ENCODE data around the gene IFNG.

DNA sequence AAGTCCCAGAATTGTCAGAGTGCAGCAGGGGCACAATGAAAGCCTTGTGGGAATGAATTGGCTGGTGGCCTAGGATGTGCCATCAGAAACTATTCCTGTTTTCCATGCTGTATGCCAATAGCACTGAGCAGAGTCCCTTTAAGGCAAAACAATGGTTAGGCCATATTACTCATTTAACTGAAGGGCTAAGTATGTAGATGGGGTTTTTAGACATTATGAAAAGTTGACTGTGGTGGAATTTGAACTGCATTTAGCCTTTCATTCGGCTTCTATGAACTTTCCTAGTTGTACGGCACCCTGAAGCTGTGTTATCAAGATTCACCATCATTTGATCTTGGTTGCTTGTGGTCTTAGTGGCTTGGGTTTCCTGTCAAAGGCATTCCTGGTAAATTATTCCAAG lies 41.3 kb upstream of the IFNG start:
- TF ChIP-seq EP300 (IDR thresholded peaks at IDR 0.05) = no peak
- TF ChIP-seq POLR2A (IDR thresholded peaks at IDR 0.05; ENCODE audit: low read depth) = no peak

Data from esophagus muscularis mucosa (tissue), 2 donors.